Measurements from ENCODE around the gene PLSCR2.

GRCh38 chr3:146390006-146390772 lies 79.2 kb downstream of the PLSCR2 start:
- no peak for TF ChIP-seq REST (IDR thresholded peaks at IDR 0.05; ENCODE audit: insufficient replicate concordance, low read depth)
- no peak for TF ChIP-seq CTCF (IDR thresholded peaks at IDR 0.05; ENCODE audit: insufficient read depth, low read length)
- no peak for TF ChIP-seq POLR2AphosphoS5 (IDR thresholded peaks at IDR 0.05; ENCODE audit: low read depth)
- TF ChIP-seq GABPA (IDR thresholded peaks at IDR 0.05; ENCODE audit: low read depth), result no peak
- no peak for TF ChIP-seq SPI1 (IDR thresholded peaks at IDR 0.05; ENCODE audit: borderline replicate concordance, low read depth)

All from HL-60 (cell line).